RWPE2 (cell line): ENCODE data around the gene DEPDC5.

ENCODE experiments used
- ATAC-seq: fragments of 200-7000 bp; cut with Tn5 transposase; 3 replicates; pipeline ENCODE4 v1.9.1; 2021; ENCODE audit warnings: low read depth
- DNase-seq: peaks from one replicate; pipeline ENCODE4 v3.0.0-alpha.2; 2020; ENCODE audit warnings: low spot score
- H3K27ac ChIP-seq: fragments of 450-650 bp; 2 replicates; pipeline ENCODE4 v1.5.1; 2017; ENCODE audit warnings: mild to moderate bottlenecking; ENCODE audit not compliant: poor library complexity, severe bottlenecking
- H3K27me3 ChIP-seq: fragments of 250-450 bp; sonication (Bioruptor Pico); 2 replicates; pipeline ENCODE4 v1.5.1; 2021; ENCODE audit warnings: mild to moderate bottlenecking, moderate library complexity; ENCODE audit not compliant: insufficient read depth, poor library complexity, severe bottlenecking
- H3K36me3 ChIP-seq: fragments of 250-450 bp; sonication (Bioruptor Pico); 2 replicates; pipeline ENCODE4 v1.5.1; 2020; ENCODE audit warnings: low read depth, mild to moderate bottlenecking, moderate library complexity
- H3K4me1 ChIP-seq: fragments of 250-450 bp; sonication (Bioruptor Pico); 2 replicates; pipeline ENCODE4 v1.5.1; 2021; ENCODE audit warnings: mild to moderate bottlenecking, moderate library complexity; ENCODE audit not compliant: insufficient read depth, poor library complexity, severe bottlenecking
- H3K4me3 ChIP-seq: fragments of 250-450 bp; sonication (Bioruptor Pico); 2 replicates; pipeline ENCODE4 v1.5.1; 2021; ENCODE audit warnings: mild to moderate bottlenecking, moderate library complexity; ENCODE audit not compliant: severe bottlenecking
- H3K9me3 ChIP-seq: fragments of 250-450 bp; sonication (Bioruptor Pico); 2 replicates; pipeline ENCODE4 v1.5.1; 2021; ENCODE audit warnings: mild to moderate bottlenecking, moderate library complexity; ENCODE audit not compliant: severe bottlenecking
- CTCF ChIP-seq: fragments of 450-650 bp; IDR thresholded peaks from one replicate; pipeline ENCODE4 v1.5.1; 2017; ENCODE audit warnings: mild to moderate bottlenecking, moderate library complexity; ENCODE audit not compliant: poor library complexity, severe bottlenecking

Gene DEPDC5

GRCh38 chr22:31867386-31868153, 113.8 kb downstream of the DEPDC5 start:
- TF ChIP-seq CTCF = no peak
- DNase-seq = no peak
- no peak overlapping the region for H3K27ac ChIP-seq
- H3K27me3 ChIP-seq = no peaks in the 10 kb centered on the region
- H3K36me3 ChIP-seq = peaks cover 8% of the 10 kb centered on the region; the same call in 1 of the 2 replicates
- H3K4me1 ChIP-seq = peaks cover 12% of the 10 kb centered on the region
- H3K9me3 ChIP-seq = no peaks in the 10 kb centered on the region
- no peak overlapping the region for H3K4me3 ChIP-seq
- no peak for ATAC-seq

GRCh38 chr22:31869739-31870138, 115.9 kb downstream of the DEPDC5 start:
- Histone ChIP-seq H3K4me3 (no peak overlapping the region), H3K36me3 (peaks cover 14% of the 10 kb centered on the region), H3K27me3 (no peaks in the 10 kb centered on the region), H3K9me3 (no peaks in the 10 kb centered on the region), H3K27ac (peak overlapping the region; percentile 57), H3K4me1 (peaks cover 12% of the 10 kb centered on the region)
- TF ChIP-seq CTCF = no peak
- ATAC-seq = no peak
- DNase-seq = no peak

DNA sequence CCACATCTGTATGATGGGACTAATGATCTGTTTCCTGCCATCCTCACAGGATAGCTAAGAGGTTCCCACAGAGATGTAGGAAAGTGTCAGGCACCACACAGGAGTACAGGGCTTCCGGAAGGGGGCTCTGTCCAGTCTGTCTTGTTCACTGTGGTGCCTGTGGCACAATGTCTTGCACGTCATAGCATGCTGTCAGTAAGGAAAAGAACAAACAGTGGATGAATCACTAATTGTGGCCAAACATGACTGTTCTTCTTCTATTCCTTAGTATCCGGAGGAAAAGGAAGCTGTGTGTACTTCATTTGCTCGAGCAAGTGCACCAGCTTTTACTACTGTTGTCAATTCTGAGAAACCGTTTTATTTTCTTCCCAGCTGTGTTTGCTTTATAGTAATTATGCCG, 117.1 kb downstream of the DEPDC5 start:
- peak; percentile 65 for TF ChIP-seq CTCF
- peak; percentile 83 for DNase-seq
- Histone ChIP-seq H3K36me3 (peaks cover 19% of the 10 kb centered on the region), H3K9me3 (no peaks in the 10 kb centered on the region), H3K4me1 (peaks cover 13% of the 10 kb centered on the region), H3K4me3 (no peak overlapping the region), H3K27me3 (no peaks in the 10 kb centered on the region), H3K27ac (peak overlapping the region; percentile 57)
- ATAC-seq = peak; percentile 100

- peak overlapping the region; percentile 57 for H3K27ac ChIP-seq
- no peaks in the 10 kb centered on the region for H3K27me3 ChIP-seq
- H3K4me1 ChIP-seq = peaks cover 19% of the 10 kb centered on the region
- H3K4me3 ChIP-seq = no peak overlapping the region
- ATAC-seq (no peak), DNase-seq (no peak)
- H3K9me3 ChIP-seq = no peaks in the 10 kb centered on the region
- peaks cover 19% of the 10 kb centered on the region for H3K36me3 ChIP-seq
- no peak for TF ChIP-seq CTCF
Observed at GRCh38 chr22:31871480-31871879, 117.7 kb downstream of the DEPDC5 start.

DNA sequence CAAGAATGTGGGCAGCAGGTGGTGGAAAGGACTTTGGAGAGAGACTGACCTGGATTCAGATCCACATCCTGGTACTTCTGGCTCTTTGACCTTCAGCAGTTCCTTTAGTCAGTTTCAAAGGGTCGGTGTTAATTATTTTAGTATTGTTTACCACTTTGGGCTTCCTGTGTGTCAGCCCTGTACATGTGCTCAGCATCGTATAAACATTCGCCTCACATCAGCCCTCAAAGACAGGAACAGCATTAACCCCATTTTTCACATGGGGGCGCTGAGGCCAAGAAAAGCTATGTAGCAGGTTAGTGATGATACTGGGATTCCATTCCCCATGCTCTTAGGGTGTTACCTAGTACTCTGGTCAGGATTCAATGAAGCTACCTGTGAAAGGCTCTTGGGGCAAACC, 118.4 kb downstream of the DEPDC5 start:
- Histone ChIP-seq H3K27me3 (no peaks in the 10 kb centered on the region), H3K36me3 (peaks cover 14% of the 10 kb centered on the region), H3K4me3 (no peak overlapping the region), H3K4me1 (peaks cover 23% of the 10 kb centered on the region), H3K27ac (no peak overlapping the region), H3K9me3 (no peaks in the 10 kb centered on the region)
- ATAC-seq (no peak), DNase-seq (no peak)
- TF ChIP-seq CTCF = no peak
